GOT3 (cell line): ENCODE results near the gene WDR7.

ENCODE experiments used
- DNase-seq: peaks from one replicate; lab custom pipeline; 2025; ENCODE audit warnings: mixed read lengths; lab: John Stamatoyannopoulos, UW

The WDR7 gene

GRCh38 chr18:56890632-56891031, 239.5 kb downstream of the WDR7 start:
- DNase-seq, result no peak

GRCh38 chr18:56891116-56891515, 240.0 kb downstream of the WDR7 start:
- DNase-seq, result no peak

GRCh38 chr18:56891870-56892269, 240.7 kb downstream of the WDR7 start:
- no peak for DNase-seq

GRCh38 chr18:56897122-56897521, 246.0 kb downstream of the WDR7 start:
- DNase-seq, result no peak

GRCh38 chr18:56899660-56900059, 248.5 kb downstream of the WDR7 start:
- no peak for DNase-seq

GRCh38 chr18:56900195-56901094, 249.3 kb downstream of the WDR7 start:
- DNase-seq, result no peak

GRCh38 chr18:56901919-56902318, 250.8 kb downstream of the WDR7 start:
- DNase-seq, result no peak

GRCh38 chr18:56902653-56903052, 251.5 kb downstream of the WDR7 start:
- DNase-seq, result no peak

- no peak for DNase-seq
These were observed 252.5 kb downstream of the WDR7 start for GRCh38 chr18:56903686-56904085.

GRCh38 chr18:56907771-56908170, 256.6 kb downstream of the WDR7 start:
- no peak for DNase-seq

GRCh38 chr18:56910237-56910636, 259.1 kb downstream of the WDR7 start:
- DNase-seq, result no peak

GRCh38 chr18:56910967-56911366, 259.8 kb downstream of the WDR7 start:
- DNase-seq, result no peak

GRCh38 chr18:56913941-56914340, 262.8 kb downstream of the WDR7 start:
- DNase-seq, result no peak

- DNase-seq, result no peak
These were observed 268.0 kb downstream of the WDR7 start for GRCh38 chr18:56919190-56919589.

- DNase-seq, result no peak
These were observed 270.8 kb downstream of the WDR7 start for GRCh38 chr18:56921896-56922480.

GRCh38 chr18:56926734-56927133, 275.6 kb downstream of the WDR7 start:
- no peak for DNase-seq

GRCh38 chr18:56927786-56928185, 276.6 kb downstream of the WDR7 start:
- no peak for DNase-seq

- no peak for DNase-seq
These were observed 278.7 kb downstream of the WDR7 start for GRCh38 chr18:56929886-56930285.

- no peak for DNase-seq
These were observed 282.3 kb downstream of the WDR7 start for GRCh38 chr18:56933472-56933871.

GRCh38 chr18:56934131-56934530, 283.0 kb downstream of the WDR7 start:
- DNase-seq, result no peak

GRCh38 chr18:56934906-56935305, 283.7 kb downstream of the WDR7 start:
- DNase-seq, result no peak

GRCh38 chr18:56935434-56936040, 284.4 kb downstream of the WDR7 start:
- no peak for DNase-seq

GRCh38 chr18:56936457-56936856, 285.3 kb downstream of the WDR7 start:
- DNase-seq, result no peak
